Measurements from ENCODE around the gene MRPS18B. TPM values are rescaled to one million over a fixed set of nuclear protein-coding genes. Genes with fewer than 3 reads are reported as not detected.

The MRPS18B gene
- polyA plus RNA-seq, 3 donors = 18.8 to 52.4 (median 45.2) TPM

DNA sequence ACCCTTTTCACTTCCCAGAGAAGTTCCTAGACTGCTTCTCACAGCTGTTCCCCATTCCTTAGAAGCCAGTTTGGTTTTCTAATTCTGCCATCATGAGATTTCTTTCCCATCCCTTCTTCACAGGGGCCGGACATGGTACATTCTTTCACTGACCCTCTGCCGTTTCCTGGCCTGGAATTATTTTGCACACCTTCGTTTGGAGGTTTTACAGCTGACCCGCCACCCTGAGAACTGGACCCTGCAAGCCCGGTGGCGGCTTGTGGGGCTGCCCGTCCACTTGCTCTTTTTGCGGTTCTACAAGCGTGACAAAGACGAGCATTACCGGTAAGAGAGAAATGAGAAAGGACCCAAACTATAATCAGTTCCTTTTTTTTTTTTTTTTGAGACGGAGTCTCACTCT lies 33.5 kb downstream of the MRPS18B start:
- Histone ChIP-seq H3K4me3 (replicated peaks in 1 of 3; ENCODE audit: low read depth in 2 of 3, low read length in 3 of 3) (no peak overlapping the region), H3K9me3 (replicated peaks in 1 of 2; ENCODE audit: control insufficient read depth in 1 of 2, insufficient read depth in 1 of 2, low read length in 2 of 2) (no peaks in the 10 kb centered on the region), H3K27ac (ENCODE audit: low read depth in 1 of 2, low read length in 2 of 2) (no peak overlapping the region), H3K79me2 (ENCODE audit: insufficient read depth, low read length) (peaks cover 33% of the 10 kb centered on the region), H3K27me3 (ENCODE audit: control insufficient read depth in 2 of 2, insufficient read depth in 2 of 2, low read length in 2 of 2) (no peaks in the 10 kb centered on the region), H2AFZ (ENCODE audit: insufficient read depth, low read depth, low read length, poor library complexity, severe bottlenecking) (no peak overlapping the region), H4K20me1 (ENCODE audit: insufficient read depth, low read length) (peaks cover 13% of the 10 kb centered on the region), H3K36me3 (replicated peaks in 1 of 2; ENCODE audit: control insufficient read depth in 1 of 2, insufficient read depth in 2 of 2, low read length in 2 of 2) (peaks cover 53 to 58% of the 10 kb centered on the region in 2 donors), H3K4me2 (replicated peaks; ENCODE audit: extremely low read depth, low read length, poor library complexity, severe bottlenecking) (no peak overlapping the region), H3K9ac (ENCODE audit: insufficient read depth, low read length, poor library complexity, severe bottlenecking) (no peak overlapping the region), H3K4me1 (ENCODE audit: control insufficient read depth in 1 of 2, insufficient read depth in 2 of 2, low read length in 2 of 2) (peaks cover 13 to 19% of the 10 kb centered on the region in 2 donors)
- Mint-ChIP-seq H3K4me3 (no peak overlapping the region), H3K9me3 (no peaks in the 10 kb centered on the region), H3K36me3 (peaks cover 48 to 53% of the 10 kb centered on the region in 2 donors), H3K27ac (peak overlapping the region in 2 of 7 donors; percentile 4 to 7), H3K27me3 (ENCODE audit: low read depth in 3 of 3) (no peaks in the 10 kb centered on the region), H3K4me1 (peaks cover 15% of the 10 kb centered on the region)
- DNase-seq = no peak
- intact Hi-C loops (cut with micrococcal nuclease) = no loop called here
- no peak for TF ChIP-seq CTCF (IDR thresholded peaks at IDR 0.05)
- 88% methylated on average over 5 of the region's 12 CpGs for WGBS (ENCODE audit: insufficient coverage)

DNA sequence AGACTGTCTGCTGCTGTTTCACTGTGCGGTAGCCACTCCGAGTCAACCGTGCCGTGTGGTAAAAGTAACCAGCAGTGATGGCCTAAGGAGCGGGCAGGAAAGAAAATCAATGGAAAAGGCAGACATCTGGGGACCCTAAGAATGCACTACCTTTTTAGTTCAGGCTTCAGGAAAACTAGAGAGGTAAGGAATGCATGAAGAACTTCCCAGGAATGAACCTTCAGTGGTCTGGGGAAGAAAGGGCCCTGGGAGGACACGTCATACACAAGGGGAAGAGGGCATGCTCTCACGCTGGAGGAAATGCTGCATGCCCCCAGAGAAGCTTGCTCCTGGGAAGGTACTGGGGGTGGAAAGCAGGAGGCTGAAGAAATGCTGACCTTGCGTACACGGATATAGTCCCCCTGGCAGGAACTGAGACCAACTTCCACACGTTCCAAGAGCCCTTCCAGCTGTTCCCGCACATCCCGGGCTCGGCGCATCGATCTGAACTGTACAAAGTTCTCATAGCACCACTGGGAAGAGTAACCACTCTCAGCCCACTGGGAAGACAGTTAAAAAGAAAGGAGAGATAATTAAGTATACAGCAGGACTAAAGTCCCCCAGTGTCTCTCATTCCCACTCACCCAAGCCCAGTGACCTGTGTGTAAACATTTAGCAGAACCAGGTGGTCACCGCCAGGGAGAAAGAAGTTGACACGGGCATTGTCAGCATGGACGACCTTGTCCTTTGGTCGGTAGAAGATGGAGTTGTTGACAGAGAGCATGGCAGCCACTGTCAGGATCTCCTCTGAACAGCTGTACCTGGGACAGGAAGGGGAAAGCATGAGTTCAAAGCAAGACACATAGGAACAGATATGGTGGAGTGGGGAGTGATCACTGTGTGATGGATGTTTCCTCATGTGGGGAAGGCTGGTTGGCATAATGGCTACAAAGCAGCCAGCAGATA lies 37.4 kb downstream of the MRPS18B start:
- no peaks in the 10 kb centered on the region for H3K27me3 ChIP-seq (ENCODE audit: control insufficient read depth in 2 of 2, insufficient read depth in 2 of 2, low read length in 2 of 2)
- Mint-ChIP-seq H3K9me3 (no peaks in the 10 kb centered on the region), H3K4me1 (peaks cover 17% of the 10 kb centered on the region), H3K27ac (peak overlapping the region in 4 of 7 donors; percentile 6 to 58 (median 24)), H3K4me3 (no peak overlapping the region), H3K27me3 (ENCODE audit: low read depth in 3 of 3) (peaks cover 0 to 1% (median 0%) of the 10 kb centered on the region in 3 donors), H3K36me3 (peaks cover 78 to 91% of the 10 kb centered on the region in 2 donors)
- H4K20me1 ChIP-seq (ENCODE audit: insufficient read depth, low read length) = peaks cover 13% of the 10 kb centered on the region
- intact Hi-C loops (cut with micrococcal nuclease) = no loop called here
- 99% methylated on average over 12 of the region's 19 CpGs for WGBS (ENCODE audit: insufficient coverage)
- no peaks in the 10 kb centered on the region for H3K79me2 ChIP-seq (ENCODE audit: insufficient read depth, low read length)
- no peaks in the 10 kb centered on the region for H3K9me3 ChIP-seq (replicated peaks in 1 of 2; ENCODE audit: control insufficient read depth in 1 of 2, insufficient read depth in 1 of 2, low read length in 2 of 2)
- no peak overlapping the region for H3K27ac ChIP-seq (ENCODE audit: low read depth in 1 of 2, low read length in 2 of 2)
- H3K4me3 ChIP-seq (replicated peaks in 1 of 3; ENCODE audit: low read depth in 2 of 3, low read length in 3 of 3) = no peak overlapping the region
- H3K36me3 ChIP-seq (replicated peaks in 1 of 2; ENCODE audit: control insufficient read depth in 1 of 2, insufficient read depth in 2 of 2, low read length in 2 of 2) = peaks cover 87 to 93% of the 10 kb centered on the region in 2 donors
- peaks cover 13 to 16% of the 10 kb centered on the region in 2 donors for H3K4me1 ChIP-seq (ENCODE audit: control insufficient read depth in 1 of 2, insufficient read depth in 2 of 2, low read length in 2 of 2)
- no peak overlapping the region for H3K4me2 ChIP-seq (replicated peaks; ENCODE audit: extremely low read depth, low read length, poor library complexity, severe bottlenecking)
- no peak for TF ChIP-seq CTCF (IDR thresholded peaks at IDR 0.05)
- no peak overlapping the region for H3K9ac ChIP-seq (ENCODE audit: insufficient read depth, low read length, poor library complexity, severe bottlenecking)
- DNase-seq = no peak
- H2AFZ ChIP-seq (ENCODE audit: insufficient read depth, low read depth, low read length, poor library complexity, severe bottlenecking) = no peak overlapping the region
